ENCODE measurements around the gene CUX1. TPM values are rescaled to one million over a fixed set of nuclear protein-coding genes. Genes with fewer than 3 reads are reported as not detected.

Gene CUX1
- total RNA-seq, 1 donor from 2014 or later, result 101 TPM

DNA sequence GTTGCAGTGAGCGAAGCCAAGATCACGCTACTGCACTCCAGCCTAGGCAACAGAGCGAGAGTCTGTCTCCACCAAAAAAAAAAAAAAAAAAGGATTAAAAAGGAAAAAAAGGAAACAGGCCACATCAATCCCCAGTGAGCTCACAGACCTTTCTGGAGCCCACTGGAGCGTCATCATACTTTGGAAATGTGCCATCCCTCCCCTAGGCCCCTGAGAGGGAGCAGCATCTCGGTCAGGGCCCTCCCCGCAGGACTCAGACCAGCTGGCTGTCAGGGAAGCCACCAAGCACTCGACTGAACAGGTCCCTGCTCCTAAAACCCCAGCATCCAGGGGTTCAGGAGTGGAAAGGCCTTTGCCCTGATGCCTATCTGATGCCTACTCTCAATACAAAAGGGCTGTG lies 371.3 kb downstream of the CUX1 start:
- Histone ChIP-seq H3K9me3 (no peaks in the 10 kb centered on the region), H3K27ac (no peak overlapping the region), H3K4me1 (no peaks in the 10 kb centered on the region), H3K27me3 (no peaks in the 10 kb centered on the region), H3K36me3 (peaks cover 40 to 67% of the 10 kb centered on the region in 2 donors), H3K4me3 (no peak overlapping the region)
- DNase-seq (ENCODE audit: low spot score in 2 of 2), result no peak
- TF ChIP-seq CTCF (IDR thresholded peaks at IDR 0.05), result no peak
- intact Hi-C loops (cut with DNase I), result no loop called here

DNA sequence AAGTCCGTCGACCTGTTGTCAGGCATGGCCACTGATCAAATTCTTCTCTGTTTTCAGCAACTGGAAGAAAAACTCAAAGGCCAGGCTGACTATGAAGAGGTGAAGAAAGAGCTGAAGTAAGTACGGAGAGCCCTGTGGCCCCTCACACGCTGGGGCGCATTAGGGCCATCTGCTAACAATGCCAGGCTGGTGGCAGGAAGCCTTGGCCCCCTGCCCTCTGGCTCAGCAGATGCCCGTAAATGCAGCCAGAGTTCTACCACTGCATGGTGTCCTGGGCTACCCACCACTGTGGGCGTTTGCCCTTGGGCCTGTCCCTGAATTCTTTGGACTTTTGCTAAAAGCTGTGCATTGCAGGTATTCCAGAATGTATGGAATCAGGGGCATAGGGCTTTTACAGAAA lies 372.3 kb downstream of the CUX1 start:
- Histone ChIP-seq H3K4me1 (no peaks in the 10 kb centered on the region), H3K27me3 (no peaks in the 10 kb centered on the region), H3K9me3 (no peaks in the 10 kb centered on the region), H3K4me3 (no peak overlapping the region), H3K27ac (no peak overlapping the region), H3K36me3 (peaks cover 46 to 71% of the 10 kb centered on the region in 2 donors)
- no peak for TF ChIP-seq CTCF (IDR thresholded peaks at IDR 0.05)
- intact Hi-C loops (cut with DNase I), result no loop called here
- DNase-seq (ENCODE audit: low spot score in 2 of 2), result no peak

DNA sequence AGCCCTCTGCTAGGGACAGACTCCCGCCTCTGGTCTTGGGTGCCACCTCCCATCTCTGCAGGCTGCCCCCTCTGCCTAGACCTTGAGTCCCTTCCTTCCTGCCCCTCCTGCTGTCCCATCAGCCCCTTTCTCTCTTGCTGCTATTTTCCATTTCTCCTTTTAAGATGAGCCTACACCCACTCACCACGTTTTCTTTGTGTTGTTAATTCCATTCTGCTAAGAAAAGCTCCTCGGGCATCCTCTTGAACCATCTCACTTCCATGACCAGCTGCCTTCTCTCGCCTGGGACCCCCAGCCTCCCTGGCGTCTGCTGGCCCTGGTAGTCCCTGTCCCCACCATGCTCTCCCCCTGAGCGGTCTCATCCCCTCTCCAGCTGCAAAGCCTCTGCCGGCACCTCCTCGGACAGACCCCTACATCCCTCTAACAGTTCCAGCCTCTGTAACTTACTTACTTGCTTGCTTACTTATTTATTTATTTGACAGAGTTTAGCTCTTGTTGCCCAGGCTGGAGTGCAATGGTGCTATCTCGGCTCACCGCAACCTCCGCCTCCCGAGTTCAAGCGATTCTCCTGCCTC lies 373.4 kb downstream of the CUX1 start:
- Histone ChIP-seq H3K4me1 (no peaks in the 10 kb centered on the region), H3K27ac (no peak overlapping the region), H3K36me3 (peaks cover 49 to 70% of the 10 kb centered on the region in 2 donors), H3K27me3 (no peaks in the 10 kb centered on the region), H3K9me3 (no peaks in the 10 kb centered on the region), H3K4me3 (no peak overlapping the region)
- intact Hi-C loops (cut with DNase I), result no loop called here
- no peak for TF ChIP-seq CTCF (IDR thresholded peaks at IDR 0.05)
- no peak for DNase-seq (ENCODE audit: low spot score in 2 of 2)

DNA sequence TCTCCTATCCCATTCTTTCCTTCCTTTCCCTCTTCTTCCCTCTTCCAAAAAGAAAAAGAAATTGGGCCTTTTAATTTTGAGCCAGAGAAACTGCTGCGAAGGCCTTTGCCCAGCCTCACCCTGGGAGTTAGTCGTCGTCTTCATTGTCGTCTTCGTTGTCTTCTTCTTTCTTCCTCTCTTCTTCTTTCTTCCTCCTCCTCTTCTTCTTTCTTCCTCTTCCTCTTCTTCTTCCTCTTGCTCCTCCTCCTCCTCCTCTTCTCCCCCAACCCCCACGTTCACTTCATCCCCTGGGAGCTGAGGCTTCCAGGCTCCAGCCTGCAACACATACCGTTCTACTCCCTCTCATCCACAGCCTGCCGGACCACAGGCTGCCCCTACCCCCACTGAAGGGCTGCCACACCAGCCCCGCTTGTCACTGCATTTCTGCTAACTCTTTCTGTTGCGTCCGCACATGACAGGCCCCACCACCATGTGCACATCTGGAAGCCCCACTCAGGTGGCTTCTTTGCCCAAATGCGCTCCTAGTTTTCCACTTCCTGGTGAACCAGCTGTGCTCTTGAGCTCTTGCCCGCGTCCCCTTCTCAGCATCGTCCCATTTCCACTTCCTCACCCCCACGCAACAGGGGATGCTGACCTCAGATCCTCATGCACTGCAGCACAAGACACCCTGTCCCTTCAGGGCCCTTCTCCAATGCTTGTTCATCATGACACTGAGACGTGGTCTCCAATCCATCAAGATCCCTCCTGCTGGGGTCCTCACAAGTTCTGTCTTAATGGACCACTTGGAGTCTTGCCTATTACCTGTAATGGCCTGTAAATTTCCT lies 374.3 kb downstream of the CUX1 start:
- Histone ChIP-seq H3K4me1 (no peaks in the 10 kb centered on the region), H3K36me3 (peaks cover 53 to 72% of the 10 kb centered on the region in 2 donors), H3K27ac (no peak overlapping the region), H3K27me3 (no peaks in the 10 kb centered on the region), H3K9me3 (no peaks in the 10 kb centered on the region), H3K4me3 (no peak overlapping the region)
- TF ChIP-seq CTCF (IDR thresholded peaks at IDR 0.05), result no peak
- DNase-seq (ENCODE audit: low spot score in 2 of 2), result no peak
- intact Hi-C loops (cut with DNase I), result no loop called here

- Histone ChIP-seq H3K9me3 (no peaks in the 10 kb centered on the region), H3K27ac (no peak overlapping the region), H3K4me3 (no peak overlapping the region), H3K36me3 (peaks cover 62 to 76% of the 10 kb centered on the region in 2 donors), H3K4me1 (no peaks in the 10 kb centered on the region), H3K27me3 (no peaks in the 10 kb centered on the region)
- intact Hi-C loops (cut with DNase I), result no loop called here
- no peak for TF ChIP-seq CTCF (IDR thresholded peaks at IDR 0.05)
- DNase-seq (ENCODE audit: low spot score in 2 of 2), result no peak
Observed at GRCh38 chr7:102192790-102193189, 375.4 kb downstream of the CUX1 start.
